Measurements from ENCODE around the gene EXT2. TPM values are rescaled to one million over a fixed set of nuclear protein-coding genes. Genes with fewer than 3 reads are reported as not detected.

EXT2 gene
- total RNA-seq, 1 donor from 2014 or later, result 48.1 TPM

DNA sequence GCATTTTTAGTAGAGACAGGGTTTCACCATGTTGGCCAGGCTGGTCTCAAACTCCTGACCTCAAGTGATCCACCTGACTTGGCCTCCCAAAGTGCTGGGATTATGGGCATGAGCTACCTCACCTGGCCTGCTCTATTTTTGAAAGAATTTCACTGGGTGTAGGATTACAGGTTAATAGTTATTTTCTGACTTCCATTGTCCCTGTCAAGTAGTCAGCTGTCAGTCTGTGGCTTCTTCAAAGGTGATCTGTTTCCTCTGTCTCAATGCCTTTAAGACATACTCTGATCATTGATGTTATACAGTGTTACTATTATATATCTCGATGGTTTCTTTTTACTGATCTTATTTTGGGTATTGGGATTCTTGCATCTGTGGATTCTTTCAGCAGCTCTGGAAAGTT lies 10.1 kb upstream of the EXT2 start:
- DNase-seq (ENCODE audit: low spot score), result peak; percentile 9

GRCh38 chr11:44088377-44088776 lies 7.1 kb upstream of the EXT2 start:
- no peak for DNase-seq (ENCODE audit: low spot score)

DNA sequence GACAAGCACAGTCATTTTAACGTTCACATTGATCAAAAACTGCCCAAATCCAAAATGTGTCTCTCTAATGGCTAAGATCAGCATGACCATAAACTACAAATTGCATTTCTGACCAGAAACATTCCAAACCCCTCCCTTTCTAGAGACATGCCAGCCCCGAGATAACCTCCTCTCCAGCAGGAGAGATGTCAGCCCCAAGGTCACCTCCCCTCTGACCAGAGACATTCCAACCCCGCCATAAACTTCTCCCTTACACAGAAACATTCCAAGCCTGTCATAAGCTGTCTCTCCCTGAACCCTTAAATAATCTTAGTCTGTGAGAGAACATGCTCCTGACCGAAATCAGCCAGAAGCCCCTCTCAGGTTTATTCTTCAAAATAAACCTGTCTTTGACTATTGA lies 6.6 kb upstream of the EXT2 start:
- DNase-seq (ENCODE audit: low spot score), result no peak

DNA sequence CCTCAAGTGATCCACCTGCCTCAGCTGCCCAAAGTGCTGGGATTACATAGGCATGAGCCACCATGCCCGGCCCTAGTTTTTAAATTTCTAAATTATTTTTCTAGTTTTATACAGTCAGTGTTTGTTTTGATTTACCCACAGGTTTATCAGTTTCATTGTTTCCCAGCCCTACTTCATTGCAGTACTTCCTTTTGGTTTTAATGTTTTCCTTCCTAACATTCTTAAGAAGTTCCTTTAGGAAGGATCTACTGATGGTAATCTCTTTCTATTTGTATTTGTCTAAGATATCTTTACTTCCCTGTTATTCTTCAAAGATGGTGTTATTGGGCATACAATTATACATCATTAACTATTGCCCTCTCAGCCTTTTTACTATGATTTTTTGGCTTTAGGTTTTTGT lies 4.9 kb upstream of the EXT2 start:
- DNase-seq (ENCODE audit: low spot score), result no peak

- peak; percentile 81 for DNase-seq (ENCODE audit: low spot score)
These were observed 1.1 kb upstream of the EXT2 start for GRCh38 chr11:44094260-44094868.

- no peak for DNase-seq (ENCODE audit: low spot score)
These were observed 1.1 kb downstream of the EXT2 start for GRCh38 chr11:44096360-44097185.

DNA sequence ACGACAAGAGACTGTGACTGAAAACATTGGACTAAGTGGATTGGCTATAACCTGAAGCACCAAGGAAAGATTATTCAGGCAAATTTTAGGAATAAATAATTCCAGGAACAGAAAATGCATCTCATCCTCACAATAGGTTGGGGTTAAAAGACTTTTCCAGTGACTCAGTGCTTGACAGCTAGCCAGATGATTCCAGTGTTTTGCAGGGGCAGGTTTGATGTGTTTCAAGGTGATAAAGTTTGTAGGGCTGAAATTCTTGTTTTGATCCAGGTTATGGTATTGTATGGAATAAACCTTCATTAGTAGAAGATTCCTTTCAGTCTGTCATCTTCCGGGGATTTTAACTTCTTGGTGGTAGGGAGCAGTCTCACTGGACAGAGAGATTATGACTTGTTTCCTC lies 2.3 kb downstream of the EXT2 start:
- no peak for DNase-seq (ENCODE audit: low spot score)

GRCh38 chr11:44101098-44101497 lies 5.6 kb downstream of the EXT2 start:
- no peak for DNase-seq (ENCODE audit: low spot score)

DNA sequence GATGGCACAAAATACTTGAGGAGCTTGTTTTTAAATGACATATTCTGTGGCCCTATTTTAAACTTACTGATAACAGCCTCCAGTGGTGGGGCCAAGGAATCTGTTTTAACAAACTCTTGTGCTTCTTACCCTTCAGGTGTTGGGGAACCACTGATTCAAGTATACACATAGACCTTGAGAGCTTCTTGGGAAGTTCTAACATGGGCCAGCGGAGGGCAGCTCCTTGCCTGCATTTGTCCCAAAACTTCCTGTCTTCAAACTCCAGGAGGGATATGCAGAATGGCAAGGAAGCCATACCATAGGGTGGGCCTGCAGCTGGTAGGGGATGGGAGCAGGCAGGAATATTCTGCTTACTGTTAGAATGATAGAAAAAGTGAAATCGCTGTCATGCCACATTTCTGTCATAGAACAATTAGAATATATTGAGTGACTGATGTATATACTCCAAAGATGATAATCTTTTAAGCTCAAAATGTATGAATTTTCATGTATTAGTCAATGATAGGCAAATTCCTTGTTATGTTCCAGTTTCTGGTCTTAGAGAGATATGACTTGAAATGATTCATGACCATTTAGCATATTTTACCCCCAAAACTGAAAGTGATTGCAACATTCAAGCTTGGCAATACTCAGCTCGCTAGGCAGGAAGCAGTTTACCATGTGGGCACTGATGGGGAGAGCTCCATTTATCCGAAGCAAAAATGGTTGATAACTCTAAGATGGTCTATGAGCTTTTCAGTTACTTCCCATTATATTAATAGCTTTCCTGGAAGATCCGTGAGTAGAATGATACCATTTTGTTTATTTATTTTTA lies 9.2 kb downstream of the EXT2 start:
- no peak for DNase-seq (ENCODE audit: low spot score)

DNA sequence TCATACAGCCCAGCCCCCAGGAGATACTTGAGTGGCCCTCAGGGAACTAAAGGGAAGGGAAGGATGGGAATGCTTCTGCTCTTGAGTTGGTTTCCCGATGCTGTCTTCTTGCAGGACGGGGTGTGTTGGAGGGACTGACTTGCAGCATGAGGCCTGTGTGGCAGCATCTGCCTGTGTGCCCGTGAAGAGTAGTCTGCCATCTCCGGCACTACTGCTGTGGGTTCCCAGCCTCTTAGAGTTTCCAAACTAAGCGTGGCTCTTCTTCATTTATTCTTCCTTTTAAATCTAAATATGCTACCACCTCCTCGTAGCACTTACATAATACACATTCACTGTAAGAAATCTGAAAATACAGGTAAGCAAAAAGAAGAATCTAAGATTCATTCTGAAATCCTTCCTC lies 12.8 kb downstream of the EXT2 start:
- DNase-seq (ENCODE audit: low spot score), result no peak

DNA sequence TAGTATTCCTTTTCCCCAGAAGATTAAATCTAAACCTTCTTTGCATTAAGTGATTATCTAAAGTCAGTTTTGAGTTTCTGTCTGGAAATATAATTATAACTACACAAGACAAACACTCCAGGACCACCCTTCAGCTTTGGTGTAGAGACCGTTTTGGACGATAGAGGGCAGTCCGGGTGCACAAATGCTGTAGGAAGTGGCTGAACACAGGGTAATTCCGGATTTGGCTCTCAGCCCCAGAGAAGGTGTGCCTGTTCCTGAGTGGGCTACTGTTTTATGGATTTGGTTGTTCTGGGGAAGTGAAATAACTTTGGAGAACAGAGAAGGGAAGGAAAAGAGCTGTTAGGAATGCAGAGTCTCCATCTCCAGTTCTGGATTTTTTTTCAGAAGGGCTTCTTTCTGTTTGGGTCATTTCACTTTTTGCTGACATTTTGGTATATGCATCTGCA lies 14.8 kb downstream of the EXT2 start:
- no peak for DNase-seq (ENCODE audit: low spot score)

DNA sequence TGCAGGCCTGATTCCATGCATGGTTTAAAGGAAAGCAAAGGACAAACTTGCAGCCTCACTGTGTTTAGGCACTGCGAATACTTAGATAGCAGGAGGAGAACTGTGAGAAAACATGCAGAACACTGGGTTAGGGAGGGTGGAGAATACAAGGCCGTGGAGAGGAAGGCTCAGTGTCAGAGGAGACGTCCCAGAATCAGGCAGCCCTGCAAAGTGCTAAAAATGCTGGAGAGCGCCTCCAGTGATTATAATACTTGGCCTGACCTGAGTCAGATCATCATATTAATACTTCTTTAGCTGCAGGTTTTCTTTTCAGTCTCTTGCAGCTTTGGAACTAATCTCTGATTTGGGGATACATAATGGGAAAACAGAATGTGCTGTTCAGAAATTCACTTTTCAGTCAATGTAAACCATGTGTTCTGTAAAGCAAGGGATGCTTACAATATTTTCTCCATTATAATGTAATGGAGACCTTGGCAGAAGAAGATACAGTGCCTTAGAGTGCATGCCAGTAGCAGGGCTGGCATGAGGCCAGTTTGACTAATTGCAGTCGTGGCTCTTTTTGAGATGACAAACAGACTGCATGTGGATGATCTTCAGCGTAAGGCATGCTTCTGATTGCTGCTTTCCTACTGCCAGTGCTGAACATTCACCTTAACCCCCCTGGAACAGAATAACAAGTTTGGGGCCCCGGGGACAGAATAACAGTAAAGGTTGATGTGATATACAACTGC lies 16.8 kb downstream of the EXT2 start:
- no peak for DNase-seq (ENCODE audit: low spot score)

DNA sequence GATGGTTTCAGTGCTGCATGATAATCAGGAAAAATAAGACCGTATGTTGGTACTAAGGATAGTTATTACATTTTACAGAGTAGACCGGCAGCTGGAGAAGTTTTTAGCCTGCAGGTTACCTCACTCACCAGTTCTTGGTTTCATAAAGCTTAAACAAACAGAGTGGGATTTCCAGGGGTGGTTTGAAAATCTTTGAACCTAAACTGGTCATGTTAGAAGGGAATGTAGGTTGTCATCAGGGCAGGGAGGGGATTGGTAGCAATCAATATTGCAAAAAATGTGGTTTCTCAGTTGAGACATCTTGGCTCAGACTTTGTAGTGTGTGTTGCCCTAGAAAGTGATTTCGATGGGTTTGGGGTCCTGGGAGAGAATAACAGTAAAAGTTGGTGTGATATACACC lies 17.5 kb downstream of the EXT2 start:
- no peak for DNase-seq (ENCODE audit: low spot score)

- DNase-seq (ENCODE audit: low spot score), result no peak
These were observed 18.1 kb downstream of the EXT2 start for GRCh38 chr11:44113572-44113971.

GRCh38 chr11:44116234-44116830 lies 20.9 kb downstream of the EXT2 start:
- DNase-seq (ENCODE audit: low spot score), result no peak

DNA sequence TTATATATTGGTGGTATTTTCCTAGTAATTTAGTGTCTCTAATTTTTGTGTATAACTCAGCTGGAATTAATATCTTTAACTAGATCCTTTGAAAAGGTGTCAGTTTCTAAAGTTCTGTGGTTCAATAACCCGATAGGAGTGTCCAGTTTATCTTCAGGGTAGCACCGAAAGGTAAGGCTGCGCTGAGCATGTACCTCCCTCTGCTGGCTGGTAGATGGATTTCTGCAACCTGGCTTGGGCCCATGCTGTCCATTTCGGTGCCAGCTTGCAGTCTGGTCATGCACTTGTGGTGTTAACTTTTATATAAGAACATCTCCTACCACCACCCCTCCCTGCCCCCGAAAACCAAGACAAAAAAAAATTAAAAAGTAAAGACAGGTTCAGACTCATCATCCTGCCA lies 24.7 kb downstream of the EXT2 start:
- DNase-seq (ENCODE audit: low spot score), result no peak

DNA sequence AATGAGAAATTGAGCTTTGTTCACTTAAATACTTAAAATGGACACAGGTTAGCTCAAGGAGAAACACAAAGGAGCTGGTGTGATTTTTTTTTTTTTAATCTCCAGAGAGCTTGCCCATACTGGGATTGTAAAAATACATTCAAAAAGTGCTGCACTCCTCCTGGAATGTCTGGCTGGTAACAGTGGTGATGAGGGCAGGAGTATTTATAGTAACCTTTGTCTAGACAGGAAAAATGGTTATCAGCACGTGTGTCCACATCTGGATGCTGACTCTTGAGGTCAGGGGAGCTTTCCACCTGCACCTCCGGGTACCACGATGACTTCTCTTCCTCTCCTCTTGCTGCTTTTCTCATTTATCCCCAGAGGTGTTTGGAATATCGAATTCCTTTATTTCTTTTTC lies 30.1 kb downstream of the EXT2 start:
- no peak for DNase-seq (ENCODE audit: low spot score)

GRCh38 chr11:44126304-44126703 lies 30.8 kb downstream of the EXT2 start:
- DNase-seq (ENCODE audit: low spot score), result no peak

DNA sequence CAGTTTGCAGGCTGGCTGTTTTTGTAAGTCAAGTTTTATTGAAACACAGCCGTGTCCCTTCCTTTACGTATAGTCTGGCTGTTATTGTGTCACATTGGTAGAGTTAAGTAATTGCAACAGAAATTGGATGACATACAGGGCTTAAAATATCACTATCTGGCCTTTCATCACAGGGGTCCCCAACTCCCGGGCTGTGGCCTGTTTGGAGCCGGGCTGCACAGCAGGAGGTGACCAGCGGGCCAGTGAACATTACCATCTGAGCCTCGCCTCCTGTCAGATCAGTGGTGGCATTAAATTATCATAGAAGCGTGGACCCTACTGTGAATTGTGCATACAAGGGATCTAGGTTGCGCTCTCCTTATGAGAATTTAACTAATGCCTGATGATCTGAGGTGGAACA lies 31.7 kb downstream of the EXT2 start:
- no peak for DNase-seq (ENCODE audit: low spot score)

GRCh38 chr11:44128729-44129128 lies 33.3 kb downstream of the EXT2 start:
- no peak for DNase-seq (ENCODE audit: low spot score)

DNA sequence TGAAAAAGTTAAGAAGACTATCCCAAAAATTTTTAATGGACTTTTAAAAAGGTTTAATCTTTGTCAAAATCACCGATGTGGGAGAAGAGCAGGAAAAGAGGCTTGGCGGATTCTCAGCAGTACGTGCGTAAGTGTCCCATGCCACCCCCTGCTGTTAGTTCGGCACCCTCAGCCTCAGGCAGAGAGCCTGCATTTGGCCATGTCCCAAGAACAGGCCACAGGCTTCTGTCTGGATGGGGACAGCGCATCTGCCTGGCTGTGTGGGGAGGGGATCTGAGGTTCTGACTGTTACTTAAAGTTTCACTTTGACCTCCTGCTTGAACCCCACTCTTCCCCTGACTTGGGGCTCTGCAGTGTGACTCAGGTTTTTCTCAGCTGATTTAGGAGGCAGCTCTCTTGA lies 35.3 kb downstream of the EXT2 start:
- no peak for DNase-seq (ENCODE audit: low spot score)

Measured in ureter (tissue), 1 donor.